Sigmoid colon (tissue), 4 donors: Measurements from ENCODE around the gene VSIG1.

Source experiments
- CTCF ChIP-seq, 4 experiments: fragments of 450-650 bp in 3 of 4; fragments of 200-600 bp in 1 of 4; IDR thresholded peaks; one replicate each; pipeline ENCODE4 v1.5.1; 2016 to 2019; ENCODE audit warnings: antibody characterized with exemption in 4 of 4, mild to moderate bottlenecking in 3 of 4, moderate library complexity in 2 of 4
- POLR2AphosphoS5 ChIP-seq, 4 donors: sonication (generic); formaldehyde crosslinking; IDR thresholded peaks; one replicate each; pipeline ENCODE4 v1.6.1; 2017; ENCODE audit warnings: antibody characterized with exemption in 4 of 4

GRCh38 chrX:108032944-108033343 is 11.9 kb upstream of the VSIG1 start:
- TF ChIP-seq CTCF (IDR thresholded peaks at IDR 0.05) (no peak), POLR2AphosphoS5 (IDR thresholded peaks at IDR 0.05) (no peak)
